Fibroblast of mammary gland (primary cell): ENCODE measurements around the gene BMF.

Source experiments
- DNase-seq: peaks from one replicate; pipeline ENCODE4 v3.0.0-alpha.2; 2010; ENCODE audit warnings: low read depth
- H3K4me3 ChIP-seq: 2 replicates; pipeline ENCODE4 v1.5.1; 2011; ENCODE audit warnings: low read depth, mild to moderate bottlenecking, low read length, moderate library complexity; ENCODE audit not compliant: control insufficient read depth
- CTCF ChIP-seq: conservative IDR thresholded peaks from 2 replicates; pipeline ENCODE4 v1.5.1; 2011; ENCODE audit warnings: low read depth, low read length, inconsistent platforms; ENCODE audit not compliant: control insufficient read depth, insufficient read depth

BMF gene

DNA sequence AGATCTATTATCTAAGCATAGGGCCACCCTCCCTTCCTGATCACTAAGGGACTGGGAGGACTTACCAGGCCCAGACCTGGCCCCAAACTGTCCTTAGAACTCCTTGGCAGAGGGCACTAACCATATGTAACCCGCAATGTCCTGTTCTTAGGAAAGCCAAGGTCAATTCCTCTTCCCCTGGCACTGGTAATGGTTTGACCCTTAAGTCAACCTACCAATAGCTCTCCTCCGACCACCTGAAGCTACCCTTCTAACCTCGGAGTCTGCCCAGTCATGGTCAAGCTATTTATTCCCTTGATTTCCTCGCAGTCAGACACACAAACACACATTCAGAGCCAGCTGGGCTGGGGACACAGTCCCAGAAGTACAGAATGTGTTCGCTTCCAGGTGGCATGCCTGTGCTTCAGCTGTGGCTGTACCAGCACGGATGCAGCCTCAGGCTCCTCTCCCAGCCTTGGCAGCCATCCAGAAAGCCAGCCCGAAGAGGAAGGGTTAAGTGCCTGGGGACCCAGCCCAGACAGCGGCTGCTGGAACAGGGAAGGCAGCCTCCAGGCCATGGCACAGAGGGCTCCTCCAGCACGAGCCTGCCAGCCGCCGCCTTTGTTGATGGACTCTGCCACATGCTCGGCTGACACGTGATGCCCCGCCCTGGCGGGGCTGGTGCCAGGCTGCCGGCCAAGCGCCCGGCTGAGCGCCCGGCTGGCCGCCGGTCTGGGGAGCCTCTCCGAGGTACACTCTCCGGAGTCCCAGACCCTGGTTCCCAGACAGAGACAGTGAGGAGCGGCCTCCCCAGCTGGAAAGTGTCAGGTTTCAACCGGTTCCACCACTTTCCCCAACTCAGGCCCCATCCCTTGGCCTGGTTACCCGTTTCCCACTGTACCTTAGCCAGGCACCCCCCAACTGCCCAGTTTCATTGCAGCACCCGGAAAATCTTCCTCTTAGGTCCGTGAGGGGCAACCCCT is 5.5 kb downstream of the BMF start:
- TF ChIP-seq CTCF = no peak
- peak; percentile 71 for DNase-seq
- H3K4me3 ChIP-seq = no peak overlapping the region

DNA sequence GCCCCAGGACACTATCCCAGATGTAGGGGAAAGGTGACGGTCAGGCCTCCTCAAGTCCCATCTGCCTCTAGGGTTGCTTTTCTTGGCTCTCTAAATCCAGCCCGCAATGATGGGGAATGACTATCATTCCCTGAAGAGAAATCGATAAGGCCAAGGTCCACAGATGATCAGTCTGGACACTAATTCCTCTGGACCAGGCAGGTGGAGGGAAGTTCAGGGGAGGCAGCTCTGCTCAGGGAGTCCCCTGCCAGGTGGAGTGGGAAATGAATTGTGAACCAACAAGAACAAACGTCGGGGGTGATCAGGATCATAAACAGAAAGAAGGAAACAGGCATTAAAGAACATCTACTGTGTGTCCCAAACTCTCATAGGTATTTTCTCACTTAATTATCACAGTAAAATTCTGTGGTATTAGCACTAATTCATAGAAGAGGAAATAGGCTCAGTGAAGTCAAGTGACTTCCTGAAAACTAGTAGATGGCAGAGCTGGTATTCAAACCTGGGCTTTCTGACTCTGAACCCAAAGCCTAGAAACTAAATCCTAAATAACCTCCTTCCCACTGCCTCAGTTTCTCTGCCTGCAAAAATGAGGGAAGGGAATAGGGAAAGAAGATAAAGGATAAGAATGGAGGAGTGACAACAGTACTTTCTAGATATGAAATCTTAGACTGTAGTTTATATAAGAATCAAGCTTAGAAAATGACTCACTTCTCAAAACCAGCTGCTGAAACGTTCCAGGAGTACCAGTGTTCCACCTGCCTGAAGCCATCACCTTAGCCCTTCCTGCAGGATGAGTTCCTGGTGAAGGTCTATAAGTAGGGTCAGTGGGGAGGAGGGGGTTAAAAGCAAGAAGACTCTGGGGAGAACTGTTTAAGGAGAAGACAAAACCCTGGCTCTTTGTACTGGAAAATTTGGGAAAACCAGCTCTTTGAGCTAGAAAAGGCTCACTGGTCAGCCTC is 7.5 kb downstream of the BMF start:
- H3K4me3 ChIP-seq = no peak overlapping the region
- TF ChIP-seq CTCF = no peak
- no peak for DNase-seq

DNA sequence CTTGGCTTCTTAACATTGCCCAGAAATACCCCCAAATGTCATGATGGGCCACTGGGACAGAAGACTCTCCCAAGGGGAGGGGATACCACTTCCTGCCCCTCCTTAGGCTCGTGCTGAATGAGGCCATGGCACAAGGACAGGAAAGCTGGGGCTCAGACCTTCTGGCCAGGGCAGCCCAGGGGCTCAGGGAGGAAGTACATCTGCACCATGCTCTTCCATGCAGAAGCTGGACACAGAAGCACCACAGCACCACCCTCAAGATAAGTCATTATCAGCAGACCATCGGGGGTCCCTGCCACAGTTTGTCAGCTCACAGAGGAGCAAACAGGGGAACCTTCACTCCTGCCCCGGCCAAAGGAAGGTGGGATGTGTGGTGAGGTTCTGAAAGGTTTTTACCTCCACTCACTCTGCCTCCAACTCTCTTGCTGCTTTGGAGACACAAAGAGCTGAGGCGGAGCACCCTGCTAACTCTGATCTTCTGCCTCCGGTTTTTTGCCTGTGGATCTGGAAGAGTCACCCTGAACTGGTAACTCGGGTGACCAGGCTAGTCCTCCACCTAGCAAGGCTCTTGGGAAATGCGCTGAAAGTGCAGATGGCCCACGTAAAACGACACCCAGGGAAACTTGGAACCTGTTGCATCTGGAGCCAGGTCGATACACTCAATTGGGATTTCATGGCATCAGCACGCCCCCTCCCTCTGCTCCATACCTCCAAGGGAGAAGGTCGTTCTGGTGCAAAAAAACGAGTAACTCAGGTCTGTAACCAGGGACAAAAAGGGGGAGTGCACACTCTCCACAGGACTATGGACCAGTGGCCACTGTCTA is 8.3 kb downstream of the BMF start:
- no peak for DNase-seq
- no peak overlapping the region for H3K4me3 ChIP-seq
- TF ChIP-seq CTCF = no peak

DNA sequence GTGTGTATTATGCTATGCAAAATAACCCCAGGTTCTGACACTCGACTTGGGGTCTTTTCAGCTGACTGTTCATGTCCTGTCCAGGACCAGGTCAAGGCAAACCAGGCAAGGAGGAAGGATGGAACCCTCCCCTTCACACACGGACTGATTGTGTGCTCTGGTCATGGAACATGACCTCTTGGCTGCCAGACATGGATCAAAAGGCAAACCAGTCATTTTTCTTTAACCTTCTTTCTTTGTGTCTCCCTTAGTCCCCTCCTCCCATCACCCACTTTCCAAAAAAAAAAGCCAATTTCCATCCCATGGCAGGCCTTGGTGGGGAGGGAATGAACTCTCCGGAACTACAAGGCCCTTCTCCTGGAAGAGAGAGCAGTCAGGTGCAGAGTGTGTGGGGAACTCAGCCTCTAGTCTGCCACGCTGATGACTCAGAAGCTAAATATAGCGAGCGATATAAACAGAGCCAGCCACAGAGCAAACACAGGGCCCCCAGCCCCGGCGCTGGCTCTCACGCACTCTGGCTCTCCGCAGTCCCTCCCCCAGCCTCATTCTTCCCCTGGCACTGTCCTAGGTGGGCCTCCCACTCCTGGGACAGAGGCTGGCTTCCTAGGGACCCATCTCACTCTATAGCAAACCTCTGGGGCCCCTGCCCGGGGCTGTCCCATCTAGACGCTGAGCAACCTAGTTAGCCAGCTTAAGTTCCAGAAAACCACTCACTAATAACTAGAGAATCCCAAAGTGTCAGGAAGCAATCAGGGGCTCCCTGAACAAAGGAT is 10.0 kb downstream of the BMF start:
- TF ChIP-seq CTCF = no peak
- DNase-seq = peak; percentile 83
- H3K4me3 ChIP-seq = no peak overlapping the region

GRCh38 chr15:40097968-40098476 is 10.7 kb downstream of the BMF start:
- H3K4me3 ChIP-seq = no peak overlapping the region
- no peak for DNase-seq
- TF ChIP-seq CTCF = no peak
